GM18507 (cell line): ENCODE data around the gene ARMH4.

Source experiments
- DNase-seq: peaks from one replicate; pipeline ENCODE4 v3.0.0; 2011; ENCODE audit warnings: low read depth; ENCODE audit not compliant: insufficient read length; ENCODE audit errors: extremely low spot score
- FAIRE-seq: peaks from 2 replicates; lab custom pipeline; 2011; peaks lifted over from hg19 to GRCh38; lab: Jason Lieb, UNC

ARMH4 gene

GRCh38 chr14:58068306-58068705 is 83.7 kb downstream of the ARMH4 start:
- DNase-seq = no peak
- no peak for FAIRE-seq

GRCh38 chr14:58066115-58066514 is 85.9 kb downstream of the ARMH4 start:
- no peak for DNase-seq
- no peak for FAIRE-seq

- FAIRE-seq (no peak), DNase-seq (no peak)
Measured at GRCh38 chr14:58061581-58061980, 90.4 kb downstream of the ARMH4 start.

GRCh38 chr14:58060898-58061297 is 91.1 kb downstream of the ARMH4 start:
- DNase-seq (no peak), FAIRE-seq (no peak)

- no peak for FAIRE-seq
- no peak for DNase-seq
Measured at GRCh38 chr14:58060077-58060476, 91.9 kb downstream of the ARMH4 start.

- DNase-seq (no peak), FAIRE-seq (no peak)
Measured at GRCh38 chr14:58059126-58059525, 92.9 kb downstream of the ARMH4 start.

- no peak for FAIRE-seq
- no peak for DNase-seq
Measured at GRCh38 chr14:58055497-58056010, 96.5 kb downstream of the ARMH4 start.

GRCh38 chr14:58054100-58054499 is 97.9 kb downstream of the ARMH4 start:
- DNase-seq (no peak), FAIRE-seq (no peak)

GRCh38 chr14:58048219-58048618 is 103.8 kb downstream of the ARMH4 start:
- FAIRE-seq = no peak
- DNase-seq = no peak

GRCh38 chr14:58027904-58028303 is 124.1 kb downstream of the ARMH4 start:
- no peak for FAIRE-seq
- DNase-seq = no peak

GRCh38 chr14:58026967-58027366 is 125.0 kb downstream of the ARMH4 start:
- no peak for DNase-seq

GRCh38 chr14:58026219-58026618 is 125.8 kb downstream of the ARMH4 start:
- DNase-seq (no peak), FAIRE-seq (no peak)

More at GRCh38 chr14:58026967-58027366, 125.0 kb downstream of the ARMH4 start:
- no peak for FAIRE-seq

- no peak for DNase-seq
- FAIRE-seq = no peak
Measured at GRCh38 chr14:58014778-58015177, 137.2 kb downstream of the ARMH4 start.

- no peak for DNase-seq
- FAIRE-seq = no peak
Measured at GRCh38 chr14:58002618-58003017, 149.4 kb downstream of the ARMH4 start.

- DNase-seq = no peak
- no peak for FAIRE-seq
Measured at GRCh38 chr14:57999979-58000378, 152.0 kb downstream of the ARMH4 start.

GRCh38 chr14:57999471-57999870 is 152.5 kb downstream of the ARMH4 start:
- FAIRE-seq = no peak
- DNase-seq = no peak

- FAIRE-seq (no peak), DNase-seq (no peak)
Measured at GRCh38 chr14:57998766-57999165, 153.2 kb downstream of the ARMH4 start.

- DNase-seq (no peak), FAIRE-seq (no peak)
Measured at GRCh38 chr14:57991353-57991752, 160.7 kb downstream of the ARMH4 start.

- no peak for FAIRE-seq
Measured at GRCh38 chr14:57988445-57988844, 163.6 kb downstream of the ARMH4 start.

GRCh38 chr14:57987596-57988300 is 164.3 kb downstream of the ARMH4 start:
- FAIRE-seq = no peak
- DNase-seq = no peak

More at GRCh38 chr14:57988445-57988844, 163.6 kb downstream of the ARMH4 start:
- DNase-seq = no peak

- no peak for FAIRE-seq
Measured at GRCh38 chr14:57987051-57987450, 165.0 kb downstream of the ARMH4 start.

More at GRCh38 chr14:57987051-57987450, 165.0 kb downstream of the ARMH4 start:
- DNase-seq = no peak
